ENCODE data around the gene AWAT2.

AWAT2 gene

GRCh38 chrX:70038515-70038914, 11.2 kb downstream of the AWAT2 start:
- ChIA-PET POLR2A (no interaction called here), CTCF (interaction anchor here (1.1 to 2.1 kb wide), 2 partner anchors 8 to 61 kb away, joined by 3 to 9 read pairs; no protein-coding TSS in a partner anchor)
- no peak overlapping the region for H3K4me3 ChIP-seq (ENCODE audit: low read depth, low read length)
- no peak for TF ChIP-seq CTCF (IDR thresholded peaks at IDR 0.05; ENCODE audit: insufficient read depth, low read length, missing control alignments)
- DNase-seq (ENCODE audit: low read depth, low spot score): no peak

GRCh38 chrX:70034646-70035045, 15.1 kb downstream of the AWAT2 start:
- ChIA-PET CTCF (interaction anchor here (0.9 to 7.5 kb wide), 4 partner anchors 10 to 101 kb away, joined by 3 to 103 read pairs (median 4); no protein-coding TSS in a partner anchor), POLR2A (no interaction called here)
- no peak for DNase-seq (ENCODE audit: low read depth, low spot score)
- H3K4me3 ChIP-seq (ENCODE audit: low read depth, low read length): no peak overlapping the region
- no peak for TF ChIP-seq CTCF (IDR thresholded peaks at IDR 0.05; ENCODE audit: insufficient read depth, low read length, missing control alignments)

GRCh38 chrX:70033348-70034051, 16.2 kb downstream of the AWAT2 start:
- CTCF ChIA-PET: interaction anchor here (0.6 to 7.5 kb wide), 13 partner anchors 8 to 585 kb away, joined by 3 to 103 read pairs (median 3); no protein-coding TSS in a partner anchor

GRCh38 chrX:70032792-70033191, 16.9 kb downstream of the AWAT2 start:
- no peak for TF ChIP-seq CTCF (IDR thresholded peaks at IDR 0.05; ENCODE audit: insufficient read depth, low read length, missing control alignments)
- ChIA-PET CTCF (interaction anchor here (0.6 to 7.5 kb wide), 11 partner anchors 9 to 585 kb away, joined by 3 to 103 read pairs (median 3); no protein-coding TSS in a partner anchor), POLR2A (no interaction called here)
- H3K4me3 ChIP-seq (ENCODE audit: low read depth, low read length): no peak overlapping the region
- no peak for DNase-seq (ENCODE audit: low read depth, low spot score)

More at GRCh38 chrX:70033348-70034051, 16.2 kb downstream of the AWAT2 start:
- peak; percentile 56 for TF ChIP-seq CTCF (IDR thresholded peaks at IDR 0.05; ENCODE audit: insufficient read depth, low read length, missing control alignments)
- H3K4me3 ChIP-seq (ENCODE audit: low read depth, low read length): no peak overlapping the region
- POLR2A ChIA-PET: no interaction called here
- DNase-seq (ENCODE audit: low read depth, low spot score): no peak

GRCh38 chrX:70030301-70030767, 19.4 kb downstream of the AWAT2 start:
- no peak for DNase-seq (ENCODE audit: low read depth, low spot score)
- ChIA-PET POLR2A (no interaction called here), CTCF (interaction anchor here (0.5 to 7.5 kb wide), 12 partner anchors 9 to 1208 kb away, joined by 3 to 103 read pairs (median 6); partner anchors contain the start of gene IGBP1)
- no peak overlapping the region for H3K4me3 ChIP-seq (ENCODE audit: low read depth, low read length)
- peak; percentile 70 for TF ChIP-seq CTCF (IDR thresholded peaks at IDR 0.05; ENCODE audit: insufficient read depth, low read length, missing control alignments)

- H3K4me3 ChIP-seq (ENCODE audit: low read depth, low read length): no peak overlapping the region
- ChIA-PET POLR2A (no interaction called here), CTCF (interaction anchor here (0.5 to 7.5 kb wide), 10 partner anchors 9 to 1207 kb away, joined by 3 to 103 read pairs (median 8); no protein-coding TSS in a partner anchor)
- no peak for DNase-seq (ENCODE audit: low read depth, low spot score)
- no peak for TF ChIP-seq CTCF (IDR thresholded peaks at IDR 0.05; ENCODE audit: insufficient read depth, low read length, missing control alignments)
Observed at GRCh38 chrX:70029863-70030262, 19.9 kb downstream of the AWAT2 start.

Measured in AG04449 (cell line).